NK-92 treated with Interleukin-12 subunit alpha and Interleukin-12 subunit beta, amount 100 ng/mL, for 24 hours (cell line): ENCODE data around the gene MMADHC.

ENCODE experiments used
- DNase-seq: peaks from one replicate; lab custom pipeline; 2025; lab: John Stamatoyannopoulos, UW

Gene MMADHC

DNA sequence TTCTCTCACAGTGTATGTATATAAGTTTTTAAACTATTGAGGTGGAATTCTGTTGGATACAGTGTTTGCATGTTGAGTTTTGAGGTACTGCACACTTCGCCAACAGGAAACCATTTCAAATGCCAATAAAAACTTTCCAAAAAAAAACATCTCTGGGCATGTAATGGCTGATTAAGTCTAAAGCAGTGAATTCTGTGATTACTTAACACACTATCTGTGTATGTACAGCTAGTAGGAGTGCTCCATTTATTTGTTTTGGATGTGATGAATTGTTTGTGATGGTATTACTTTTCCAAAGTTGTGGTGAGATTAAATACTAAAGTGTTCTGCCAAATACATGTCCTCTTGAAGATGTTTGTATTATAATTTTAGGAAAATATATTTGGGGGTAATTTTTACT lies 31.1 kb downstream of the MMADHC start:
- no peak for DNase-seq

DNA sequence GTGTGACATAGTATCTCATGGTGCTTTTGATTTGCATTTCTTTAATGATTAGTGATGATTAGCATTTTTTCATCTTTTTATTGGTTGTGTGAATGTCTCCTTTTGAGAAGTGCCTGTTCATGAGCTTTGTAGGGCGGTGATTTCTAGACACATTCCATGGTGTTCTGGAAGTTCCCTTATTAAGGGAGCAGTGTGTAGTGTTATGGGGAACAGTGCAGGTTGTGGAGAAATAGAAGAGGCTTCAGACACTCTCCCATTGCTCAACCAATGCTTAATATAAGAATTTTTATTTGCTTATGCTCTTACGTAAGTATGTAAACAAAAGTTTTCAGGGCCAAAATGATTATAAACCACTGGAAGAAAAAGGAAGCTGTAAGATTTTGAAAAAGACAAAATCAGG lies 34.7 kb downstream of the MMADHC start:
- no peak for DNase-seq

GRCh38 chr2:149552226-149552625 lies 35.3 kb downstream of the MMADHC start:
- no peak for DNase-seq

GRCh38 chr2:149544692-149545091 lies 42.9 kb downstream of the MMADHC start:
- no peak for DNase-seq

DNA sequence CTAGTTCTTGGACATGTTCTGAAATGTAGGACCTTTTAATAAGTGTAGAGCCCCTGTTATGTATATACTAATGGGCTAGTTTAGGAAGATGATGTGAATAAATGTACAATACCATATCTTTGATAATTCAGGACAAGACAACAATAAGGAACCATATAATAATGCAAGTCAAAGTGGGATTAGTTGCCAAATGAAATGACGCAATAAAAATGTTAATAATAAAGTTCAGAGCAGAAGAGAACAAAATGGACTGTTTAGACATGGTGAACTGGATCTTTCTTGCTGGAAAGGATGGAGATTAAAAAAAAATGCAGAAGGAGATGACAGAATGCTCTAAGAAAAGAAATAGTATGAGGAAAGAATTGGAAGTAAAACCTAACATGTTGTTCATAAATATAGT lies 43.7 kb downstream of the MMADHC start:
- no peak for DNase-seq

- DNase-seq, result no peak
Observed at GRCh38 chr2:149540138-149540537, 47.4 kb downstream of the MMADHC start.

GRCh38 chr2:149538138-149538833 lies 49.3 kb downstream of the MMADHC start:
- no peak for DNase-seq

- no peak for DNase-seq
Observed at GRCh38 chr2:149537092-149537726, 50.4 kb downstream of the MMADHC start.

- DNase-seq, result no peak
Observed at GRCh38 chr2:149536649-149537048, 50.9 kb downstream of the MMADHC start.

GRCh38 chr2:149534674-149535073 lies 52.9 kb downstream of the MMADHC start:
- no peak for DNase-seq

DNA sequence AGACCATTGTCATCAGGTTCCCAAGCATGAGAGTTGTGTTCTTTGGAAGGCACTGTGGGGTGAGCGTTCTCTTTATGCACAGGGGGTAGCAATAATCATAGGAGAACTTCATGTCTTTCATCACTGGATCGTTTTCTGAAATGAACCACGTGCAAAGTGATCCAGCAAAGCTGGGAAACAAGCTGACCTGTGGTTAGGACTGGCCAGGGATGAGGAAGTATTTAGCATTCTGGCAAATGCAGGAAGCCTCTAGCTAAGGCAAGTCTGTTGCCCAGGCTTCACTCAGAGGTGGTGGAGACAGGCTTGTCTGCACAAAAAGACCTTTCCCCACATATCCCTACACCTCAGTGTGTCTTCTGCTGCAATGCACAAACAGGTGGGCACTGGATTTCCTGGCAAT lies 58.6 kb downstream of the MMADHC start:
- no peak for DNase-seq

DNA sequence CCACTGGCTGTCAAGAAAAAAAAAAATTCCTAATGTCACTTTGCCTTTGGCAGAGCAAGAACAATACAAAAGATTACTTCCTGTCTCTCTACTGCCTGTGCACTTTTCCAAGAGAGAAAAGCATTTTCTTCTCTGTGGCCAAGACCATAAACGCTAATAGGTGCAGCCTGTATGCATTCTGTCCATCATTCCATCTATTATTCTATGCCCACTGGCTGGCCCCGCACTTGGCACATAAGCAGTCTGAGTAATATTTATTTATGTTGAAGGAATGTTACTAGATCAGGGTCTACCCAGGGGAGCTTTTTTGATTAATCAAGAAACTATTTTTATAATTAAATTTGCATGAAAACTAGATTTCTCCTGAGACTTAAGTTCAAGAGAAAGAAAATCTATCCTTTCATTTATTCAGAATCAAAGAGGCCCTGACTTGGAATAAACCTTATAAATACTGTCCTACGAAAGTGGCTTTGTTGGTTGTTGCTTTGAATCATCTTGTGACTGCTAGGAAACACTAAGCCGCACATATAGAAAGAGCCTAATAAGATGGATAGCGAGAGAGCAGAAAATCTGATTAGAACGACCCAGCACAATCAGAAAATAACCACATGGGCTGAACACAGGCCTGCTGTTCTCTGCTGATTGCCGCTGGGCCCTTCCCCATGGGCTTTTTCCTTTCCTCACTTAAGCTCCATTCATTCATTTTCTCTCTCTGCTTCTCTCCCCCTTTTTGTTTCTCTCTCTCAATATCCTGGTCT lies 59.4 kb downstream of the MMADHC start:
- DNase-seq, result no peak

DNA sequence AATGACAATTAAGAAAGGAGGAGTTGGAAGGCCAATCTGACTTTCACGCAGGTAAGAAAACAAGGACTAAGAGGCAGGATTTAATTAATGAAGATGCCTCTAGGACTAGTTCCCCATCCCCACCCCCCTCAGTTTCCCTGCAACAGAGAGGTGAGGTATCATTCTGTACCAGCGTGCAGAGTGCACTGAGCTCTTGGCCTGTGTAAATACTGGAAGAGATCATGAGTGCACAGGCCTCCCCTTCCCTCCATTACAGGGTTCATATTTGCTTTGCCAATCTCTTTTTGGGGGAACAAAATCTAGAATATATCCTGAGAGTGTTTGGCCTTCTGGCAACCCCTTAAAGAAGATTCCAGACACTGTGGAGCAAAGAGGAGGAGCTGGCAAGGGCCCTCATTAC lies 60.9 kb downstream of the MMADHC start:
- no peak for DNase-seq

GRCh38 chr2:149525323-149525722 lies 62.3 kb downstream of the MMADHC start:
- DNase-seq, result no peak
